WTC11 (cell line): ENCODE data around the gene LYG1. TPM values are rescaled to one million over a fixed set of nuclear protein-coding genes. Genes with fewer than 3 reads are reported as not detected.
A peak's percentile ranks its signal among the peaks of the same experiment; 100 is the strongest.

Experiments
- ATAC-seq: fragments of 200-7000 bp; cut with Tn5 transposase; 2 replicates; pipeline ENCODE4 v1.10.0; 2021; ENCODE audit warnings: mild to moderate bottlenecking, moderate library complexity
- CTCF ChIA-PET: fragments of 300-600 bp; sonication (Branson Sonifier 250); formaldehyde crosslinking; loops from one replicate; lab custom pipeline; 2021; ENCODE audit warnings: antibody characterized with exemption; lab: Charles Lee
- POLR2A ChIA-PET: fragments of 350-600 bp; sonication (Branson Sonifier 250); formaldehyde crosslinking; loops from one replicate; lab custom pipeline; 2021; ENCODE audit warnings: antibody characterized with exemption; lab: Charles Lee
- DNase-seq: peaks from one replicate; pipeline ENCODE4 v3.0.0; 2021; ENCODE audit warnings: low spot score
- H3K27ac Mint-ChIP-seq: 2 replicates; pipeline ENCODE4 v1.8.0; 2021; ENCODE audit warnings: mixed read lengths
- H3K27me3 Mint-ChIP-seq: 2 replicates; pipeline ENCODE4 v1.8.0; 2021; ENCODE audit warnings: low read depth, mild to moderate bottlenecking, moderate library complexity, mixed read lengths
- H3K36me3 Mint-ChIP-seq: 2 replicates; pipeline ENCODE4 v1.8.0; 2021; ENCODE audit warnings: mixed read lengths
- H3K4me1 Mint-ChIP-seq: 2 replicates; pipeline ENCODE4 v1.8.0; 2022; ENCODE audit warnings: mixed read lengths
- H3K4me3 Mint-ChIP-seq: 2 replicates; pipeline ENCODE4 v1.8.0; 2021; ENCODE audit warnings: mild to moderate bottlenecking, moderate library complexity, mixed read lengths
- H3K9me3 Mint-ChIP-seq: 2 replicates; pipeline ENCODE4 v1.8.0; 2021; ENCODE audit warnings: mixed read lengths
- EMX1 ChIP-seq: fragments of 250-450 bp; sonication (Bioruptor Pico); IDR thresholded peaks from 2 replicates; pipeline ENCODE4 v1.8.0; 2021; ENCODE audit warnings: mild to moderate bottlenecking
- FOXJ3 ChIP-seq: sonication (generic); formaldehyde crosslinking; IDR thresholded peaks from 2 replicates; pipeline ENCODE4 v1.9.0; 2021; ENCODE audit warnings: missing genetic modification reagents, mild to moderate bottlenecking, borderline replicate concordance
- GTF2I ChIP-seq: fragments of 250-450 bp; sonication (Bioruptor Pico); conservative IDR thresholded peaks from 2 replicates; pipeline ENCODE4 v1.4.0; 2021; ENCODE audit warnings: mild to moderate bottlenecking
- MXD4 ChIP-seq: fragments of 250-450 bp; sonication (Bioruptor Pico); IDR thresholded peaks from 2 replicates; pipeline ENCODE4 v1.8.0; 2021; ENCODE audit warnings: mild to moderate bottlenecking, moderate library complexity, borderline replicate concordance
- NFATC4 ChIP-seq: fragments of 250-450 bp; sonication (Bioruptor Pico); IDR thresholded peaks from 2 replicates; pipeline ENCODE4 v1.9.0; 2021; ENCODE audit warnings: mild to moderate bottlenecking
- NR3C1 ChIP-seq: sonication (generic); formaldehyde crosslinking; conservative IDR thresholded peaks from 2 replicates; pipeline ENCODE4 v1.8.1; 2023; ENCODE audit warnings: low read depth, mild to moderate bottlenecking, missing genetic modification reagents
- SMAD3 ChIP-seq: sonication (generic); formaldehyde crosslinking; IDR thresholded peaks from 2 replicates; pipeline ENCODE4 v1.8.0; 2022; ENCODE audit warnings: missing genetic modification reagents, mild to moderate bottlenecking, borderline replicate concordance
- SMAD4 ChIP-seq: sonication (generic); formaldehyde crosslinking; IDR thresholded peaks from 2 replicates; pipeline ENCODE4 v1.8.0; 2022; ENCODE audit warnings: mild to moderate bottlenecking, missing genetic modification reagents
- TEAD4 ChIP-seq: sonication (generic); formaldehyde crosslinking; IDR thresholded peaks from 2 replicates; pipeline ENCODE4 v1.8.0; 2022; ENCODE audit warnings: mild to moderate bottlenecking, missing genetic modification reagents
- ZNF232 ChIP-seq: sonication (generic); formaldehyde crosslinking; IDR thresholded peaks from 2 replicates; pipeline ENCODE4 v1.8.0; 2022; ENCODE audit warnings: mild to moderate bottlenecking, missing genetic modification reagents
- total RNA-seq: library from RNA; stranded (reverse); gene quantifications from 3 replicates; pipeline ENCODE4 v1.2.3, GENCODE V29; 2021
- TF ChIP-seq, protein P1 (sequence below): fragments of 250-450 bp; sonication (Bioruptor Pico); conservative IDR thresholded peaks from 2 replicates; pipeline ENCODE4 v1.9.0; 2021; ENCODE audit warnings: mild to moderate bottlenecking
- TF ChIP-seq, protein P2 (sequence below): sonication (generic); formaldehyde crosslinking; IDR thresholded peaks from 2 replicates; pipeline ENCODE4 v1.8.0; 2022; ENCODE audit warnings: mild to moderate bottlenecking, missing genetic modification reagents
- TF ChIP-seq, protein P3 (sequence below): sonication (generic); formaldehyde crosslinking; IDR thresholded peaks from 2 replicates; pipeline ENCODE4 v1.8.1; 2023; ENCODE audit warnings: mild to moderate bottlenecking, missing genetic modification reagents, moderate library complexity
- TF ChIP-seq, protein P4 (sequence below): sonication (generic); formaldehyde crosslinking; IDR thresholded peaks from 2 replicates; pipeline ENCODE4 v1.8.1; 2022; ENCODE audit warnings: low read depth, mild to moderate bottlenecking, moderate library complexity, missing genetic modification reagents, borderline replicate concordance
- TF ChIP-seq, protein P5 (sequence below): fragments of 250-450 bp; sonication (Bioruptor Pico); IDR thresholded peaks from 2 replicates; pipeline ENCODE4 v1.8.0; 2021; ENCODE audit warnings: mild to moderate bottlenecking
- TF ChIP-seq, protein P6 (sequence below): fragments of 250-450 bp; sonication (Bioruptor Pico); IDR thresholded peaks from 2 replicates; pipeline ENCODE4 v1.9.0; 2021; ENCODE audit warnings: moderate library complexity, mild to moderate bottlenecking, inconsistent platforms, borderline replicate concordance
- TF ChIP-seq, protein P7 (sequence below): sonication (generic); formaldehyde crosslinking; IDR thresholded peaks from 2 replicates; pipeline ENCODE4 v1.8.1; 2023; ENCODE audit warnings: mild to moderate bottlenecking, missing genetic modification reagents
- TF ChIP-seq, protein P8 (sequence below): sonication (generic); formaldehyde crosslinking; conservative IDR thresholded peaks from 2 replicates; pipeline ENCODE4 v1.8.1; 2022; ENCODE audit warnings: mild to moderate bottlenecking, missing genetic modification reagents
- TF ChIP-seq, protein P9 (sequence below): sonication (generic); formaldehyde crosslinking; IDR thresholded peaks from 2 replicates; pipeline ENCODE4 v1.8.0; 2023; ENCODE audit warnings: mild to moderate bottlenecking, missing genetic modification reagents
- TF ChIP-seq, protein P10 (sequence below): sonication (generic); formaldehyde crosslinking; IDR thresholded peaks from 2 replicates; pipeline ENCODE4 v1.8.0; 2022; ENCODE audit warnings: mild to moderate bottlenecking, missing genetic modification reagents

Gene LYG1
- total RNA-seq, 1 experiment from 2014 or later: 0.35 TPM

DNA sequence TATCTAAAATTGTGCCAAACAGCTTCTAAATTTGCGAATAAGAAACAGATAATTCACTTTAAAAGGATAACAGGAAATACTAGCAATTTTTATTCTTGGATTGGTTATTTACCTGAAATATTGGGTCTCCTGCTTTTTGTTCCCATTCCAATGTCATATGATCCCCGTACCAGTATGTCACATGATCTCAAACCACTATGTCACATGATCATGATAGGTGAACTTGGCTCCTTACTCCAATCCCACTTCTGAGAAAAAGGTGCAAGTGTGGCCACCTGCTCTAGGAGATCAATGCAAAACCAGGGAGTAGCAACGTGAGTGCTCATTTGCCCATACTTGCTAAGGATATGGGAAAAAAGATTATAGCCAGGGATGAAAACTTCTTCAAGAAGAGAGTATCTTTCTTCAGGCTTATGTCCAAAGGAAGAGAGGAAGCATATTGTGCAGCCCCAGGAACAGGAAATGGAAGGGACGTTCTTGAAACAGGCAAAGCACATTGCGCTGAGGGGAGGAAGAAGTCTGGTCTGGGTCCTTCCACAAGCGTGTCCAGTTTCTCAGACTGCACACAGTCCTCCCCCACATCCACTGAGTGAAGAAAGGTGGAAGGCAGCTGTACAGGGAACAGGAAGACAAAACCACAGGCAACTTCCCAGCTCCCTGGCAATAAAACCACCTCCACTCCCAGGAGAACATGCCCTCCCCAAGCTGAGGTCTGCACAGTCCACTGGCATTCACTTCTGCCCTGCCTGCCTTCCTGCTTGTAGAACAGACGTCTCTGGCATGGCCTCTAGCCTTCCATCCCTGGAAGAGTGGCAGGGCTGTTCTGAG lies 45.3 kb downstream of the LYG1 start, which contains the start of gene LYG2 (continued):
- TF ChIP-seq, protein P1, sequence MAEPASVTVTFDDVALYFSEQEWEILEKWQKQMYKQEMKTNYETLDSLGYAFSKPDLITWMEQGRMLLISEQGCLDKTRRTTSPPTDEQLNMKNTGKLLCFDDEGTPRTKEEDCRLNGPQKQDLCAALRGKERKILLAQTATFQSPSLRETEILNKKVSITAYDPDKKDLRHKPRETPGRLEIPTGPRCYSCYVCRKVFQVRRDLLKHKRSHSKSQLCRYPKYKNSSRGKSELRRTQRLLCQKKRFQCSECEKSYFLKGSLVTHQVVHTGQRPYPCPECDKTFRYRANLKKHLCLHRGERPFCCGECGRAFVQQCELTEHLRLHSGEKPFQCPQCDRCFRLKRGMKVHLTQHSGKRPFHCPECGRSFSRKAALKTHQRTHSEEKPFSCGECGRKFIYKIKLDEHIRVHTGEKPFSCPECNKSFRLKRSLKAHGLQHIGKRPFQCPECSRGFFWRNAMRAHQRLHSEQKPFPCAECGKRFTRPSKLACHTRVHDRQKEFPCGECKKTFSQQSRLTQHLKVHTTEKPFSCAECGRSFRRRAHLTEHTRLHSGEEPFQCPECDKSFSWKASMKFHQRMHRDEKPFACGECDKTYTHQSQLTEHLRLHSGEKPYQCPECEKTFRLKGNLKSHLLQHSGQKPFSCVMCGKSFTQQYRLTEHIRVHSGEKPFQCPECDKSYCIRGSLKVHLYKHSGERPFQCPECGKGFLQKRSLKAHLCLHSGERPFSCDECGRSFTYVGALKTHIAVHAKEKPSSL (CRISPR knock-in tag): no peak
- TF ChIP-seq SMAD3: no peak
- TF ChIP-seq NR3C1 (CRISPR knock-in tag): no peak
- TF ChIP-seq, protein P2, sequence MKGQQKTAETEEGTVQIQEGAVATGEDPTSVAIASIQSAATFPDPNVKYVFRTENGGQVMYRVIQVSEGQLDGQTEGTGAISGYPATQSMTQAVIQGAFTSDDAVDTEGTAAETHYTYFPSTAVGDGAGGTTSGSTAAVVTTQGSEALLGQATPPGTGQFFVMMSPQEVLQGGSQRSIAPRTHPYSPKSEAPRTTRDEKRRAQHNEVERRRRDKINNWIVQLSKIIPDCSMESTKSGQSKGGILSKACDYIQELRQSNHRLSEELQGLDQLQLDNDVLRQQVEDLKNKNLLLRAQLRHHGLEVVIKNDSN: peak; percentile 15; the same call in 1 of the 2 replicates
- no peak for TF ChIP-seq EMX1 (CRISPR knock-in tag)
- TF ChIP-seq, protein P3, sequence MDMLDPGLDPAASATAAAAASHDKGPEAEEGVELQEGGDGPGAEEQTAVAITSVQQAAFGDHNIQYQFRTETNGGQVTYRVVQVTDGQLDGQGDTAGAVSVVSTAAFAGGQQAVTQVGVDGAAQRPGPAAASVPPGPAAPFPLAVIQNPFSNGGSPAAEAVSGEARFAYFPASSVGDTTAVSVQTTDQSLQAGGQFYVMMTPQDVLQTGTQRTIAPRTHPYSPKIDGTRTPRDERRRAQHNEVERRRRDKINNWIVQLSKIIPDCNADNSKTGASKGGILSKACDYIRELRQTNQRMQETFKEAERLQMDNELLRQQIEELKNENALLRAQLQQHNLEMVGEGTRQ (CRISPR knock-in tag): peak; percentile 51; the same call in 1 of the 2 replicates
- TF ChIP-seq, protein P4, sequence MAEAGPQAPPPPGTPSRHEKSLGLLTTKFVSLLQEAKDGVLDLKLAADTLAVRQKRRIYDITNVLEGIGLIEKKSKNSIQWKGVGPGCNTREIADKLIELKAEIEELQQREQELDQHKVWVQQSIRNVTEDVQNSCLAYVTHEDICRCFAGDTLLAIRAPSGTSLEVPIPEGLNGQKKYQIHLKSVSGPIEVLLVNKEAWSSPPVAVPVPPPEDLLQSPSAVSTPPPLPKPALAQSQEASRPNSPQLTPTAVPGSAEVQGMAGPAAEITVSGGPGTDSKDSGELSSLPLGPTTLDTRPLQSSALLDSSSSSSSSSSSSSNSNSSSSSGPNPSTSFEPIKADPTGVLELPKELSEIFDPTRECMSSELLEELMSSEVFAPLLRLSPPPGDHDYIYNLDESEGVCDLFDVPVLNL (CRISPR knock-in tag): no peak

DNA sequence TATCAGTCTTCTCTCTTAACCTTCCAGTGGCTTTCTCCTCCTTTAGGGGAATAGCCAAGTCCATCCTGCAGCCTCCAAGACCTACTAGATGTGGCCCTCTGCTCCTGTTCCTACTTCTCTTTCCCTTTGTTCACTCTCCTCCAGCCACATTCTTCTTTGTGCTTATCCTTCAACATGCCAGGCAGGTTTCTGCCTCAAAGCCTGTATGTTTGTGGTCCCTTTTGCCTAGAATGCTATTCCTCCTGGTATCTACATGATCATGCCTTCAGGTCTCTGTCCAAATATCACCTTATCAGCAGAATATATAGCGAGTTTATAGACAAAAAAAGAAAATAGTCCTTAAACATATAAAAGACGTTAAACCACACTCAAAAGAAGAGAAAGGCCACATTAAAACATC lies 51.0 kb downstream of the LYG1 start:
- Mint-ChIP-seq H3K36me3 (peaks cover 8% of the 10 kb centered on the region), H3K27me3 (peaks cover 5% of the 10 kb centered on the region; the same call in 1 of the 2 replicates), H3K9me3 (peaks cover 28% of the 10 kb centered on the region), H3K4me3 (no peak overlapping the region), H3K4me1 (no peaks in the 10 kb centered on the region), H3K27ac (no peak overlapping the region)
- no peak for DNase-seq
- ChIA-PET POLR2A (no interaction called here), CTCF (no interaction called here)
- TF ChIP-seq SMAD4 (CRISPR knock-in tag) (no peak), ZNF232 (no peak), GTF2I (no peak), FOXJ3 (CRISPR knock-in tag) (no peak), MXD4 (CRISPR knock-in tag) (no peak), EMX1 (CRISPR knock-in tag) (no peak), TEAD4 (no peak), NFATC4 (CRISPR knock-in tag) (no peak)
- TF ChIP-seq, protein P5, sequence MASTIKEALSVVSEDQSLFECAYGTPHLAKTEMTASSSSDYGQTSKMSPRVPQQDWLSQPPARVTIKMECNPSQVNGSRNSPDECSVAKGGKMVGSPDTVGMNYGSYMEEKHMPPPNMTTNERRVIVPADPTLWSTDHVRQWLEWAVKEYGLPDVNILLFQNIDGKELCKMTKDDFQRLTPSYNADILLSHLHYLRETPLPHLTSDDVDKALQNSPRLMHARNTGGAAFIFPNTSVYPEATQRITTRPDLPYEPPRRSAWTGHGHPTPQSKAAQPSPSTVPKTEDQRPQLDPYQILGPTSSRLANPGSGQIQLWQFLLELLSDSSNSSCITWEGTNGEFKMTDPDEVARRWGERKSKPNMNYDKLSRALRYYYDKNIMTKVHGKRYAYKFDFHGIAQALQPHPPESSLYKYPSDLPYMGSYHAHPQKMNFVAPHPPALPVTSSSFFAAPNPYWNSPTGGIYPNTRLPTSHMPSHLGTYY (CRISPR knock-in tag): no peak
- TF ChIP-seq, protein P6, sequence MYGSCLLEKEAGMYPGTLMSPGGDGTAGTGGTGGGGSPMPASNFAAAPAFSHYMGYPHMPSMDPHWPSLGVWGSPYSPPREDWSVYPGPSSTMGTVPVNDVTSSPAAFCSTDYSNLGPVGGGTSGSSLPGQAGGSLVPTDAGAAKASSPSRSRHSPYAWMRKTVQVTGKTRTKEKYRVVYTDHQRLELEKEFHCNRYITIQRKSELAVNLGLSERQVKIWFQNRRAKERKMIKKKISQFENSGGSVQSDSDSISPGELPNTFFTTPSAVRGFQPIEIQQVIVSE (CRISPR knock-in tag): no peak
- TF ChIP-seq, protein P7, sequence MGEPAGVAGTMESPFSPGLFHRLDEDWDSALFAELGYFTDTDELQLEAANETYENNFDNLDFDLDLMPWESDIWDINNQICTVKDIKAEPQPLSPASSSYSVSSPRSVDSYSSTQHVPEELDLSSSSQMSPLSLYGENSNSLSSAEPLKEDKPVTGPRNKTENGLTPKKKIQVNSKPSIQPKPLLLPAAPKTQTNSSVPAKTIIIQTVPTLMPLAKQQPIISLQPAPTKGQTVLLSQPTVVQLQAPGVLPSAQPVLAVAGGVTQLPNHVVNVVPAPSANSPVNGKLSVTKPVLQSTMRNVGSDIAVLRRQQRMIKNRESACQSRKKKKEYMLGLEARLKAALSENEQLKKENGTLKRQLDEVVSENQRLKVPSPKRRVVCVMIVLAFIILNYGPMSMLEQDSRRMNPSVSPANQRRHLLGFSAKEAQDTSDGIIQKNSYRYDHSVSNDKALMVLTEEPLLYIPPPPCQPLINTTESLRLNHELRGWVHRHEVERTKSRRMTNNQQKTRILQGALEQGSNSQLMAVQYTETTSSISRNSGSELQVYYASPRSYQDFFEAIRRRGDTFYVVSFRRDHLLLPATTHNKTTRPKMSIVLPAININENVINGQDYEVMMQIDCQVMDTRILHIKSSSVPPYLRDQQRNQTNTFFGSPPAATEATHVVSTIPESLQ: no peak
- TF ChIP-seq, protein P8, sequence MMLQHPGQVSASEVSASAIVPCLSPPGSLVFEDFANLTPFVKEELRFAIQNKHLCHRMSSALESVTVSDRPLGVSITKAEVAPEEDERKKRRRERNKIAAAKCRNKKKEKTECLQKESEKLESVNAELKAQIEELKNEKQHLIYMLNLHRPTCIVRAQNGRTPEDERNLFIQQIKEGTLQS: no peak
- TF ChIP-seq, protein P9, sequence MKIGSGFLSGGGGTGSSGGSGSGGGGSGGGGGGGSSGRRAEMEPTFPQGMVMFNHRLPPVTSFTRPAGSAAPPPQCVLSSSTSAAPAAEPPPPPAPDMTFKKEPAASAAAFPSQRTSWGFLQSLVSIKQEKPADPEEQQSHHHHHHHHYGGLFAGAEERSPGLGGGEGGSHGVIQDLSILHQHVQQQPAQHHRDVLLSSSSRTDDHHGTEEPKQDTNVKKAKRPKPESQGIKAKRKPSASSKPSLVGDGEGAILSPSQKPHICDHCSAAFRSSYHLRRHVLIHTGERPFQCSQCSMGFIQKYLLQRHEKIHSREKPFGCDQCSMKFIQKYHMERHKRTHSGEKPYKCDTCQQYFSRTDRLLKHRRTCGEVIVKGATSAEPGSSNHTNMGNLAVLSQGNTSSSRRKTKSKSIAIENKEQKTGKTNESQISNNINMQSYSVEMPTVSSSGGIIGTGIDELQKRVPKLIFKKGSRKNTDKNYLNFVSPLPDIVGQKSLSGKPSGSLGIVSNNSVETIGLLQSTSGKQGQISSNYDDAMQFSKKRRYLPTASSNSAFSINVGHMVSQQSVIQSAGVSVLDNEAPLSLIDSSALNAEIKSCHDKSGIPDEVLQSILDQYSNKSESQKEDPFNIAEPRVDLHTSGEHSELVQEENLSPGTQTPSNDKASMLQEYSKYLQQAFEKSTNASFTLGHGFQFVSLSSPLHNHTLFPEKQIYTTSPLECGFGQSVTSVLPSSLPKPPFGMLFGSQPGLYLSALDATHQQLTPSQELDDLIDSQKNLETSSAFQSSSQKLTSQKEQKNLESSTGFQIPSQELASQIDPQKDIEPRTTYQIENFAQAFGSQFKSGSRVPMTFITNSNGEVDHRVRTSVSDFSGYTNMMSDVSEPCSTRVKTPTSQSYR (CRISPR knock-in tag): no peak
- TF ChIP-seq, protein P10, sequence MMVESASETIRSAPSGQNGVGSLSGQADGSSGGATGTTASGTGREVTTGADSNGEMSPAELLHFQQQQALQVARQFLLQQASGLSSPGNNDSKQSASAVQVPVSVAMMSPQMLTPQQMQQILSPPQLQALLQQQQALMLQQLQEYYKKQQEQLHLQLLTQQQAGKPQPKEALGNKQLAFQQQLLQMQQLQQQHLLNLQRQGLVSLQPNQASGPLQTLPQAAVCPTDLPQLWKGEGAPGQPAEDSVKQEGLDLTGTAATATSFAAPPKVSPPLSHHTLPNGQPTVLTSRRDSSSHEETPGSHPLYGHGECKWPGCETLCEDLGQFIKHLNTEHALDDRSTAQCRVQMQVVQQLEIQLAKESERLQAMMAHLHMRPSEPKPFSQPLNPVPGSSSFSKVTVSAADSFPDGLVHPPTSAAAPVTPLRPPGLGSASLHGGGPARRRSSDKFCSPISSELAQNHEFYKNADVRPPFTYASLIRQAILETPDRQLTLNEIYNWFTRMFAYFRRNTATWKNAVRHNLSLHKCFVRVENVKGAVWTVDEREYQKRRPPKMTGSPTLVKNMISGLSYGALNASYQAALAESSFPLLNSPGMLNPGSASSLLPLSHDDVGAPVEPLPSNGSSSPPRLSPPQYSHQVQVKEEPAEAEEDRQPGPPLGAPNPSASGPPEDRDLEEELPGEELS (CRISPR knock-in tag): no peak
- ATAC-seq: no peak
